ENCODE measurements around the gene FIGNL2.

FIGNL2 gene

DNA sequence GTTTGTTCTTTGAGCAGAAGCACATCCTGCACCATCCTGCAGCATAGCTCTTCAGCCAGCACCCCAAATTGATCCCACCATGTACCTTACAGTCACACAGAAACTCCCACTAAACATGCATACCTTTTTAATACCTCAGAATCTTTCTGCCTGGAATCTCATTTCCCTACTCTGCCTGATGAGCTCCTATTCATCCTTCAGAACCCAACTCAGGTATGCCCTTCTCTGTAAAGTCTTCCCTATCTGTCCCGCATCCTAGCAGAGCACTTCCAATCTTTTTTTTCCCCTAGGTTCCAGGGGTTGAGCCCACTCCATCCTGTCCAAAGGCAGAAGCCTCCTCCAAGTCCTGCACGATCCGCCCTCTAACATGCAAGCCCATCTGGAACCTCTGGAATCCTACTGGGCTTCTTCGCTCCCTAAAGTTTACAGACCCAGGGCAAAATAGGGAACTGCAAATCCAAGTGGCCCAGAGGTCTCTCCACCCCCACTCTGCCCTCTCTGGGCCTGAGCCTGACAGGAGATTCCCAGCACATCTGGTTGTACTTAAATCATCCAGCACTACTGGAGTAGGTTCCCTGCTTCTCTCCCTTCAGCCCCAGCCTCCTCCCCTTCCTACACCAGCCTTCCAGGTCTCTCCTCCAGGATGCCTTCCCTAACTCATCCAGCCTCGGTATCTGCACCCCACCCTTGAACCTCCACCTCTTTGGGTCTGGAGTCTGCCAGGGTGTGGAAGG, 4.1 kb upstream of the FIGNL2 start:
- DNase-seq = no peak

DNA sequence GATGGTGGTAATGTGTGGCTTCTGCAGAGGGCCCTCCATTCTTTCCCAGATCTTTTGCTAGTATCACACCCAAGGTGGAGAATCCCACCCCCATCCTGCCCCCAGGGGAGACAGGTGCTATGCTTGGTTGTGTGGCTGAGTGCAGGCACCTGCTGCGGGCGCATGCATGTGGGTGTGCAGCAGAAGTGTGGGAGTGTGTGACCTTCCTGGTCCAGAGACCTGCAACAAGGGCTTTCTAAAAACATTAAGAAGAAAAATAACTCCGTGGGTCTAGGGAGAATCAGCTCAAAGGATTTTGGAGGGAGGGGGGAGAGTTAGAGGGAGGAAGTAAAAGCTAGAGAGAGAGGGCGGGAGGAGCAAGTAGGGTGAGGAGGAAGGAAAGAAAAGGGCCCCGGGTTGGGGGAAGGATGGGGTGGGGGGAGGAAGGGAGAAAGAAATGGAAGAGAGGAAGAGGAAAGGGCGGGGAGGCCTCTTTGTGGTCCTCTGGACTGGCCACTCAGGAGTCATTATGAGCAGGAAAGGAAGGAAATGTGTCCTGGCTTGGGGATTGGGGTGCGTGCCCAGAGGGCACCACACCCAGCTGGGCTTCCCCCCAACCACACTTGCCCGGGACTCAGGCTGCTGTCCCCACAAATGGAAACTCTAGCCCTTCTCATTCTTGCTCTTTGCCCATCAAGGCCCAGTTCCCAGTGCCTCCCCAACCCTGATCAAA, 3.1 kb upstream of the FIGNL2 start:
- DNase-seq = no peak

DNA sequence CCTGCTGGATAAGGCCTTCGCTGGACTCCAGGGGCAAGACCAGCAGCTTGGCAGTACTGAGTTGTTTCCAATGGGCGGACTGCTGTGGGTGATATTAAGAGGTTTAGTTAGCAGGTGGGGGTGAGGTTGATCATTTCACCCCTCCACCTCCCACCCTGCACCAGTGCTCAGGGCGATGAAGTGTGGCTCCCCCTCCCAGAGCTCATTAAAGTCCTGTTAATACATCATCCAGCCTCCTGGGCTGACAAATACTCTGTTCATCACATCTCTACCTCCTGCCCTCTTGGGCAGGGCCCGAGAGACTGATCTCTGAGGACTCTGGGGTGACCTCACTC, 2.4 kb upstream of the FIGNL2 start:
- DNase-seq = no peak

DNA sequence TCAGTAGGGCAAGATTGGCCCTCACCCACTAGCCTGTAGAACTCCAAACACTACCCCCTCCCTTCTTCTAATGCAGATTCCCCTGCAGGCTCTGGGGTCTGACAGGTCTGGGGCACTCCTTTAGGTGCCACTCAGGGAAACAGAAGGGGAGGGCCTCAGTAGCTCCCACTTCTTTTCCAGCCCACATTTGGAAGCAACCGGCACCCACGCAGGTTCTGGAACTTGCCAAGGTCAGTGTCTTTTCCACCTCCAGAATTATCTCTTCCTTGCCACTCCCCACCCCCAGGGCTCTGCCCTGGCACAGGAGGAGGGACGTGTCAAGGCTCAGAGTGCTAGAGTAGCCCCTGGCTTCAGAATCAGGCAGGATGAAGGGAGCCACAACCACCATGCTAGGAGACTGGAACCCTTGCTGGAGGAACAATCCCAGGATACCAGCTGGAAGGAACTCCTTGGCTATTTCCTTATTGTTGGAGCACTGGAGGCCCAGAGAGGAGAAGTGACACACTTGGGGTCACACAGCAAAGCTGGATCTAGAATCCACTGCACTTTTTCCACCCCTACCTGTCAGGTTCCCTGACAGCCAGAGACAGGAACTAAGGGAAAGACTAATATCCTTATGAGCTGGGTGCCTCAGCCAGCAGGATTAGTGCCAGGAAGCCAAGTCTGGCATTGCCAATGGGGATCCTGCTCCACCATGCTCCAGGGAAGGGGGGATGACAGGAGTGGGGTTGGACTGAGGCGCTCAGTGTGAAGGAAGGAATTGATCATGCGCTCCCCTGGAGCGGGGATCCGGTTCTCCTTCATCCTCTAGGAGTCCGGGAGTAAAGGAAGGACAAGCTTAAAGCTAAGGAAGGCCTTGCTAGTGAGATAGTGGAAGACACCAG, 1.8 kb upstream of the FIGNL2 start:
- no peak for DNase-seq

DNA sequence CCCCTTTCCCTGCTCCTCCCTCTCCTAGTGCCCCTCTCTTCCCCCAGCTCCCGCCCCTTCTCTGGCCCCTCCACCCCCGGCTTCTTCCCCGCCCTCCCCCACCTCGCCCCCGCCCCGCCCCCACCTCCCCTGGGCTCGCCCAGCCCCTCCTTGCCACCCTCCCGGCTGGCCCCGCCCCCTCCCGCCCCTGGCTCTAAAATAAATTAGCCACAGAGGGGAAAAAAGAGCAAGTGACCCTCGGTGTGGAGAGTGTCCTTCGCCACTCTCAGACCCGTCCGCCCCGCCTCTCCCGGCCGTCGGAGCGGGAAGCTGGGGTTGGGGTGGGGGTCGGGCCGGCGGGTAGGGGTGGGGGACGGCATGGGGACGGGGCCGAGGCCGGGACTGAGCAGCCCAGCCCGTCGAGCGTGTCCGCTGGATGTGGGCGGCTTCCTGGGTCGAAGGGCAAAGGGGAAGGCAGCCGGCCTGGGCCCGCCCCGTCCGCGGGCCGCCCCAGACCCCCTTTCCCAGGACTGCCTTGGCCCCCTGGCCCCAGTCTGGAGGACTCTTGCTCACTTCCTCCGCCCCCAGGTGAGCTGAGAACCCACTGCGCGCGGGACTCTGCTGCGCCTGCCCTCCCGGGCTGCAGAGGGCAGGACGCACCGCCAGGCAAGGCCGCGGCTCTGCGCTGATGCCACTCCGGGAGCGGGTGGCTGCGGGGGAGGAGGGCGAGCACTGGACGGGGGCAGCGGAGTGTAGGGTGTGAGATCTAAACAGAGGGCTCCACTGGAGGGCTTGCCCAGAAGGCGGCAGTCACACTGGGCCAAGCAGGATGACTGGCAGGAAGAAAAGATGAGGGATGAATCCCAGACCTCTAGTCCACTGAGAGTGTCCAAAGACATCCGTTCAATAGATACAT, 570 bp upstream of the FIGNL2 start:
- DNase-seq = no peak

DNA sequence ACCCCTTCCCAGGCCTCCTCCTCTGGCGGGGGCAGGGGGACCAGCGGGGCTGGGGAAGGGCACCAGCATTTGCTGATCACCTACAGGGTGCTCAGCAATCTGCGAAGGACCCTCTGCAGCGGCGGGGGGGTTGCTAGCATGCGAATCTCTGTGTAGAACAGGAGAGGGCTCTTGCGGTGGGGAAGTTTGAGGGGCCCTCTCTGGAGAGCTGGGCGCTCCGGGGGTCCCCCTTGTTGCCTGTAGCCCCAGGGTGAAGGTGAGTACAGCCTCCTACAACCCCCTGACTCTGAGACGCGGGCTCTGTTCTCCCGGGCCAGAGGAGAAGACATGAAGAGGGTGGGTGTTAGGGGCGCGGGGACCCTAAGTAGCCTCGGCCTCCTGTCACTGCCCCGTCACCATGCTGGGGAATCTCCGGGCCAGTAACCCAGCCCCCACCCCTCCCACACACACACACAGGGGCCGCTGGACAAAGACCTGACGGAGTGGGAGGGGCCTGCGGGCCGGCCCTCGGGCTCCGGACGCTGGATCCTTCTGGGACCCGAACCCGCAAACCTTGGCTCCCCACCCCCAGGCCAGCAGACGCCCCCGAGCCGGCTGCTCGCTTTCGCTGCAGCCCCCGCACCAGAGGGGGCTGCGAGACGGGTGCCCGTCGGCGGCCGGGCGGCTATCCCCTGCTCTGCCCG, 734 bp downstream of the FIGNL2 start:
- no peak for DNase-seq

DNA sequence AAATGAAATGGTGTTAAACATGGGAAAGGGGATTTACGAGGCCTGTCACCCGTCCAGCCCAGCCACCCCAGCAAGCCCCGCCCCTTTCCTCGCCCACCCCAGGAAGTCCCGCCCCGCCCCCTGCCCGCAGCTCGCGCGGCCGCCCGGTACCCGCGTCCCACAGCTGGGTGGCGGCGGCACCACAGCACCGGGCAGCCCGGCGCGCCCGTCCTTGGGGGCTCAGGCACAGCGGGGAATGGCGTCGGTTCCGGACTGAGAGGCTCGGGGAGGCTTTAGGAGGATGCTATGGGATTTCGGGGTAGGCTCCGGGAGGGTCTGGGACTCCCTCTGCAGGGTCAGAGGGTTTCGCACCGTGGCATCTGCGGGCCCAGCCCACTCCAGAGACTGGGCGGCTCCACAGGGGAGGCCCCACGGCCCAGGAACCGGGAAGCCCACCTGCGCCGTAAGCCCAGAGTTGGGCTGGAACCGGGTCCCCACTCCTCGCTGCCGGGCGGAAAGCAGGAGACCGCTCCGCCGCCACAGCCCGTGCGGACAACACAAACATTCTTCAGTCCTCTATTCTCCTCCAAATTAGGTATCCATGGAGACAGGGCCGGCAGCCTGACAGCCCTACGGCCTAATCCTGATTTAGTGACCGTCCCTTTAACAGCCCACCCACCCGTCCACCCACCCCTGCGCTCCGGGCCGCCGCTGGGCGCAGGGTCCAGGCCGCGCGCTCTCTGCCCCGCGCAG, 1.4 kb downstream of the FIGNL2 start:
- peak; percentile 30 to 63 for DNase-seq

DNA sequence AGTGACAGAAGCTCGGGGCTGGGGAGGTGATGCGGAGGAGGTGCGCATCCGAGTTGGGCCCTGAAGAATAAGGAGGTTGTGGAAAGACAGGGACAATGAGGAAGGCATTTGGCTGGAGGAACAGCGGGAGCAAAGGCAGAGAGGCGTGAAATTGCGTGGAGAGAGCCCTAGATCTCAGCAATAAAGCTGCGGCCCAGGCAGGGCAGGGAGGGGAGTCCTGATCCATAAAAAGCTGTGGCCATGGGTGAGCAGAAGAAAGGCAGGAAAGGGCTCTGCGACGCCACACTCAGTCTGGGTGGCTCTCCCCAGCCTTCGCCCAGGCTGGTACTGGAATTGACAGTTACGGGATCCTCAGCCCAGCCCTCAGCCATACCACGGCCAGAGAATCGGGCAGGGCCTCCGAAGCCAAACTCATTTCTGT, 2.2 kb downstream of the FIGNL2 start:
- no peak for DNase-seq

DNA sequence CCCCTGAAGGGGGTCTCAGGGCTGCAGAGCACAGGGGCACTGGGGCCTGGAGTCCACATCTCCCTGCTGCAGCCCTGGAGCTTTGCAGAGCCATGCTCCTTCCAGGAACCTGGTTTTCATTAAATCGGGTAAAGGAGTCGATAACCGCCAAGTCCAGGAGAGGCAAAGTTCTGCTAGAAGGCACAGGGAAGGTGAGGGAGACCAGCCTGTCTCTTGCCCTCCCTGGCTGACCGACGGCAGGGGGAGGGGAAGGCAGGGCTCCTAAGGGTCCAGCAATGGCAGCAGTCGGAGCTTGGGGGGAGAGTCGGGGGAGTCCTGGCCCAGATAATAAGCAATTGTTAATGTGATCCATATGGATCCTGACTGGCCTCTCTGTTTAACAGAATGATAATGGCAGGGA, 3.0 kb downstream of the FIGNL2 start:
- no peak for DNase-seq

DNA sequence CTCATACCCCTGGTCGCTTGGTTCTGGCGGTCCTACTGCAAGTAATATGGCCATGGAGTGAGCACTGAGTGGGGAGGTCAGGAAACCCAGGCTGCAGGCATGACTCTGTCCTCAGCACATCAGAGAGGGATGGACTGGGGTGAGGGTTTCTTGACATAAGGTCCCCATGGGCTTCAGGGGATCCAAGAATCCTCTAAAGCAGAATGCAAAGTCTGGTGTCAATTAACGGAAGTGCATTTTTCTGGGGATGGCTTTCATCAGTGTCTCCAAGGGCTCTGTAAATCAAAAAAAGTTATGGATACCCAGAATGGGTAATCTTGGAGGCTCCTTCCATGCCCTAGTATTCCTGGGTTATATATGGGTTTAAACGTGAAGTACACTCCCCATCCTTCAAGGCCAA, 3.7 kb downstream of the FIGNL2 start:
- no peak for DNase-seq

DNA sequence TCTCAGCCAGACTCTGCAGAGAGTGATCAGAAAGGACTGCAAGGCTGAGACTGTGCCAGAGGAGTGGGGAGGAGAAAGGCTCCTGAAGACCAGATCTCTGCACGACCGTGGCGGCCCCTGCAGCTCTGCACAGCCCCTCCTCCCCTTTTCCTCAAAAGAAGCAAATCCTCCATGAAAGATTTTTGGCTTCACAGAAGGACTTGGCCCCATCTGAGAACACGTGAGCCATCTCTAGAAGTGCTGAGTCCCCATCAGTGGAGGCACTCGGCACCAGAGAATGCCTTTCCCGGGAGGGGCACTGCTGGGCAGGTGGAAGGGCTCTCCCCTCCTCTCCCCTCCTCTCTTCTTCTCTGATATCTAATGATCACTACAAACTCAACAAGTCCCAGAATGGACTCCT, 6.8 kb downstream of the FIGNL2 start:
- DNase-seq = no peak

DNA sequence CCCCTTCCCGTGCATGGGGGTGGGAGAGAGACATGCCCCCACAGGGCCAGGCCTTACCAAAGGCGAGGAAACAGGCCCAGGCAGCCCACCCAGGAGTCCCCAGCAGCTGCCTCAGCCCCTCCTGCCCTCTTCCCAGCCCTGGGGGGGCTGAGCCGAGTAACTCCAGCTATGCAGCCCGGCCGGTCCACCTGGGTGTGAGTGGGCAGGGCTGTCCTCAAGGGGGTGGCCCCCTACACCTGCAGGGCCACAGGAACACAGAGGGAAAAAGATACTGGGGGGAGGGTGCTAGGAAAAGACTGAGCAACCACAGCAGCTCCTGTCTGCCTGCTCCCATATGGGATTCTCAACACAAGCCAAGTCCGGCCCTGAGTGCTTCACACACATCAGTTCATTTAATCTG, 7.6 kb downstream of the FIGNL2 start:
- no peak for DNase-seq

DNA sequence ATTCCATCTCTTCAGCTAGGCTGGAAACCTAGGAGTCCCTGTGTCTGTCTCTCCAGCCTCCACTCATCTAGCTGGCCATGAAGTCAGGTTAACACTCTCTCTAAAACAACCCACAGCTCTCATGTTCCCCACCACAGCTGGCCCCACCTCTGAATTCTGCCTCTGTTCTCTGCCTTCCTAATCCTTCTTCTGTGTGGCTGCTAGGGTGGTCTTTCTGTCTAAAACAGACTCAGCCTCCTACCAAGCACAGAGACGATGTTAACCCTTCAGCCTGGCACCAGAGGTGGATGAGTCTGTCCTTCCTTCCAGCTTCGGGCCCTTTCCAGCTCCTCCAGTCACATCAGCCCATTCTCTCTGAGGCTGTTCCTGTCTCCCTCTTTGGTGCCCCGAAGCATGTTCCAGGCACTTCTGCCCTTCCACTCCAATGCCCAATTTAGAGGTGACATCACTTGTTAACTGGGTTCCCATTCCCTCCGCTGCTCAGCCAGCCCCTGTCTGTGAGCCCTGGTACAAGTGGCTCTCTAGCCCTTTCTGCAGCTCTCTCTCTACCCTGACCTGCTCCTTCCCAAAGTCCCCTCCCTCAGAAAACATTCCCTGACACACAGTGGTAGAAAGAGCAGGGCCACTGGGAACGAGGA, 9.1 kb downstream of the FIGNL2 start:
- DNase-seq = no peak

DNA sequence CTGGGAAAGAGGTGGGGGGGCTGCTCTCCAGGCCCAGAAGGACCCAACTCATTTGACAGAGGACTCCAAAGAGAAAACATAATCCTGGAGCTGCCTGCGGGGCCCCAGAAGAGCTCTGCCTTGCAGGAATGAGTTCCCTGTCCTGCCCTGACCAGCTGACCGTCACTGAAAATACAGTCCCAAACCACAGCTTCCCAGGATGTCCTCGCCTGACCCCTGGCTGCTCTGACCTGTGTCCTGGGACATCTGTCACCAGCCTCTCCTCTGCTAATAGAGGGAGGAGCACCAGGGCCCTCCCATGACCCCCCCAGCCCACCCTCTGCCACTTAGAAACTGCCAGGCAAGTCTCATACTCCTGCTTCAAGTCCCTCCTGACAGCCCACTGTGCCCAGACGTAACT, 9.8 kb downstream of the FIGNL2 start:
- DNase-seq = no peak

DNA sequence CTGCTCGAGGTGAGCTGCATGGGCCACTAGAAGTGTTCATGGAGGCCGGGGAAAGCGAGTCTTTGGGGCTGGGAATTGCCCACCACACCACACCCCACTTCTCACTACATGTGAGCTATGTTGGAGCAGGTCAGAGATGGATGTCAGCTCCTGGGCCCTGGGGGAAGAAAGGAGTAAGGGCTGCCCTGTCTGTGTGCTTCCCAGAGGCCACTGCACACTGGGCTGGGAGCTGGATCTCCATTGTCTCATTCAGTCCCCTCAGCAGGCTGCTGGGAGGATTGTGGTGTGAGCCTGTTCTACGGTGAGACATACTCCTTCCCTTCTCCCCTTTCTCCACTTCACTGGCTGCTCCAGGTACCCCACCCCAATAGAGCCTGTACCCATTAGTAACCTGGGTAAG, 10.5 kb downstream of the FIGNL2 start:
- no peak for DNase-seq

DNA sequence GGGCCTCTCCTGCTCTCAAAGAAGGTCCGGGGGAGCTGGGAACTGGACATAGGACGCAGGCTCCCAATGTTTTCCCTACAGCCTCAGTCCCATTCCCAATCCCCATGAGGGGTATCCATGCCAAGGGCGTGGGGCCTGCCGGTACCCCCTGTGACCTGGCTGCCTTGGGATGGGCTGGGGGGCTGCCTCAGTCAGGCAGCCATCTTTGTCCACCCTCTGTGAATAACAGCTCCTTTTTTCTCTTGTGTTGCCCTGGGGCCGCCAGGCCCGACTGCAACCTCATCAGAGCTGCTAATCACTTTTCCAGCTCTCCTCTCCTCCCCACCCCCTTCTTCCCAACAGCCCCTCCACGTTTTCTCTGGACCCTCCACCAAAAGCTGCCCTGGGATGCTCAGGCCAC, 11.2 kb downstream of the FIGNL2 start:
- no peak for DNase-seq

DNA sequence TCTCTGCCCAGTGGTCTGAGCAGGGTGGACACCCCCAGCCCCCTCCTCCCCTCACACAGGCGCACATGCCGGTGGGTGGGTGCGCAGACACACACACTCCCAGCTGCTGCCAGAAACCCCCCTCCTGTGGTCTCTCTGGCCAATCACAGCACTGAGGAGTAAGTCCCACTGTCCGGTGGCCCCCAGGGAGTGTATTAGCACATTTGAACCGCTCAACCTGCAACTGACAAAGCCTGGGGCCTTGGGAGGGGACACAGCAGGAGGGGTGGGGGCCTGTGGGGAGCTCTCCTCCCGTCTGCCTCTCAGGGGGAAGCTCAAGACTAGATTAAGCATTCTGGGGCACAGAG, 11.7 kb downstream of the FIGNL2 start:
- DNase-seq = no peak

DNA sequence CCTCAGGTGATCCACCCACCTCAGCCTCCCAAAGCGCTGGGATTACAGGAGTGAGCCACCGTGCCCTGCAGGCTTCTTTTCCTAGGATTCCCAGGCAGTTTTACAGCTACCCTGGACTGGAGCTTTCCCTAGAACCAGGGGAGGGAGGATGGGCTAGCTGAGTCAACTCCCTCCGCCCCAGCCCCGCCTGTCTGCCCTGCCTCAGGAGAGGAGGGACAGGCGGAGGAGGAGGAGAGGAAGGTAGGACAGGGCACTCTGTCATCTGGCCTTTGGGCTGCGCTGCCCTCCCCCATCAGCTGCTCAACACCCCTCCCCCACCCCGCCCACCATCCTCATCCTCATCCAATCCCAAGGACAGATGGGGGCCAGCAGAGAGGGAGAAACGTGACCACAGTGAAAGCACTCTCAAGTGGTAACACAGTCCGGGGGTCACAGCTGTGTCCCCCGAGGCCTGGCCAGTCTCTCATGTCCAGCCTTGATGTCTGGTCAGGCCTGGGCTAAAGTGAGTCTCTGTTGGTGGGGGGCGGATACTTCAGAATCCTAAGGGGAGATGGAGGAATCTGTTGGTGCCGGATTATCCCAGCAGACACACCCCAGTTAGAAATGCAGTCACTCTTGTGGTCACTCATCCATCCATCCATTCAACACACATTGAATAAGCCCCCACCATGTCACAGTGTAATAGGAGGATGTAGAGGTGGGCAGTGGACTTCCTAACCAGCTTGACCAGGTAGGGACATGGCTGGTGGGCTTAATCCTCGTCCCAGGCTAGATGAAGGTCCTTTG, 12.3 kb downstream of the FIGNL2 start:
- DNase-seq = no peak

DNA sequence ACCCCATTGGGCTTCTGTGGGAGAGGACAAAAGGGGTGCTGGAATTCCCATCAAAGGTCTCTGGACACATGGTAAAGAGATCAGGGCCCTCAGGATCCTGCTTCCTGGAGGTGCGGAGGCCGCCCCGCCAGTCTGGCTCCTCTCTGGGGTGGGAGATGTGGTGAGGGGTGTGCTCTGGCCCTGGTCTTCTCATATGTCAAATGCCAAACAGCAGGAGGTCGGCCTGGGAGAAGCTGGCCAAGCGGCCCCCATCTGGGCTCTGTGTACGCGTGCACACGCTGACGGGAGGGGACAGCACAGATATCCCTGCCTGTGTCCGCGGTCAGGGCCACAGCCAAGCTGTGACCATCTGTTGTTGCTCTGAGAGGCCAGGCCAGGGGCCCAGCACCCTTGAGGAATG, 14.1 kb downstream of the FIGNL2 start:
- DNase-seq = no peak
